Calu3 (cell line): ENCODE data around the gene ERMP1. TPM values are rescaled to one million over a fixed set of nuclear protein-coding genes. Genes with fewer than 3 reads are reported as not detected.

Experiments
- BruUV-seq: library from RNA; stranded (reverse); fragments of 400-500 nt; replicated peaks from 2 replicates; lab custom pipeline; 2021; lab: Mats Ljungman, UMichigan
- CTCF ChIA-PET: fragments of 300-600 bp; sonication (Branson Sonifier 250); formaldehyde crosslinking; loops from one replicate; lab custom pipeline; 2022; ENCODE audit warnings: antibody characterized with exemption; lab: Charles Lee
- DNase-seq: peaks from one replicate; pipeline ENCODE4 v3.0.0; 2022
- H3K27ac Mint-ChIP-seq: one replicate; pipeline ENCODE4 v1.8.0; 2022; ENCODE audit warnings: mixed read lengths; ENCODE audit not compliant: unreplicated experiment
- H3K27me3 Mint-ChIP-seq: one replicate; pipeline ENCODE4 v1.8.0; 2022; ENCODE audit warnings: mixed read lengths; ENCODE audit not compliant: unreplicated experiment
- H3K36me3 Mint-ChIP-seq: one replicate; pipeline ENCODE4 v1.8.0; 2022; ENCODE audit warnings: mild to moderate bottlenecking, moderate library complexity, mixed read lengths; ENCODE audit not compliant: insufficient read depth, unreplicated experiment
- H3K4me1 Mint-ChIP-seq: one replicate; pipeline ENCODE4 v1.8.0; 2022; ENCODE audit warnings: mild to moderate bottlenecking, low read depth, mixed read lengths; ENCODE audit not compliant: unreplicated experiment
- H3K4me3 Mint-ChIP-seq: one replicate; pipeline ENCODE4 v1.8.0; 2022; ENCODE audit warnings: mild to moderate bottlenecking, low read depth, moderate library complexity, mixed read lengths; ENCODE audit not compliant: unreplicated experiment
- H3K9me3 Mint-ChIP-seq: one replicate; pipeline ENCODE4 v1.8.0; 2022; ENCODE audit warnings: low read depth, mixed read lengths; ENCODE audit not compliant: unreplicated experiment
- CTCF ChIP-seq: fragments of 200-600 bp; IDR thresholded peaks from one replicate; pipeline ENCODE4 v1.8.0; 2022; ENCODE audit warnings: antibody characterized with exemption; ENCODE audit not compliant: unreplicated experiment
- intact Hi-C: fragments of 100-400 bp; cut with micrococcal nuclease; formaldehyde crosslinking; loops from one replicate; pipeline ENCODE4 v1.10.0; 2022; ENCODE audit not compliant: unreplicated experiment
- total RNA-seq: library from RNA; stranded (reverse); gene quantifications from 2 replicates; pipeline ENCODE4 v1.2.3, GENCODE V29; 2022

ERMP1 gene
- total RNA-seq, 1 experiment from 2014 or later = 28.4 TPM

- no peak overlapping the region for H3K4me3 Mint-ChIP-seq
- peaks cover 12% of the 10 kb centered on the region for H3K4me1 Mint-ChIP-seq
- DNase-seq = no peak
- BruUV-seq = no TSS peak
- H3K9me3 Mint-ChIP-seq = no peaks in the 10 kb centered on the region
- H3K27me3 Mint-ChIP-seq = no peaks in the 10 kb centered on the region
- TF ChIP-seq CTCF = no peak
- CTCF ChIA-PET = no interaction called here
- no peaks in the 10 kb centered on the region for H3K36me3 Mint-ChIP-seq
- no peak overlapping the region for H3K27ac Mint-ChIP-seq
- intact Hi-C loops = no loop called here
Observed at GRCh38 chr9:5853617-5854016, 20.7 kb upstream of the ERMP1 start.

- Mint-ChIP-seq H3K27me3 (no peaks in the 10 kb centered on the region), H3K27ac (no peak overlapping the region), H3K9me3 (no peaks in the 10 kb centered on the region), H3K4me1 (peaks cover 12% of the 10 kb centered on the region), H3K4me3 (no peak overlapping the region), H3K36me3 (no peaks in the 10 kb centered on the region)
- no peak for DNase-seq
- TF ChIP-seq CTCF = no peak
- BruUV-seq = no TSS peak
- CTCF ChIA-PET = interaction anchor here (1.3 kb wide), 1 partner anchor 54 kb away, joined by 3 read pairs; no protein-coding TSS in a partner anchor
- intact Hi-C loops = no loop called here
Observed at GRCh38 chr9:5852987-5853386, 20.1 kb upstream of the ERMP1 start.

GRCh38 chr9:5851445-5851844 lies 18.5 kb upstream of the ERMP1 start:
- peak; percentile 14 for DNase-seq
- Mint-ChIP-seq H3K9me3 (no peaks in the 10 kb centered on the region), H3K4me1 (peaks cover 12% of the 10 kb centered on the region), H3K27ac (no peak overlapping the region), H3K36me3 (no peaks in the 10 kb centered on the region), H3K27me3 (no peaks in the 10 kb centered on the region), H3K4me3 (no peak overlapping the region)
- no TSS peak for BruUV-seq
- no peak for TF ChIP-seq CTCF
- CTCF ChIA-PET = interaction anchor here (1.0 to 1.5 kb wide), 2 partner anchors 19 to 157 kb away, joined by 4 to 5 read pairs; partner anchors contain the start of gene ERMP1
- intact Hi-C loops = no loop called here

- no TSS peak for BruUV-seq
- Mint-ChIP-seq H3K36me3 (no peaks in the 10 kb centered on the region), H3K4me1 (peaks cover 15% of the 10 kb centered on the region), H3K27me3 (no peaks in the 10 kb centered on the region), H3K27ac (no peak overlapping the region), H3K9me3 (no peaks in the 10 kb centered on the region), H3K4me3 (no peak overlapping the region)
- no peak for DNase-seq
- TF ChIP-seq CTCF = no peak
- intact Hi-C loops = no loop called here
- CTCF ChIA-PET = interaction anchor here (1.5 kb wide), 1 partner anchor 18 kb away, joined by 5 read pairs; the partner anchor contains the start of gene ERMP1
Observed at GRCh38 chr9:5850724-5851122, 17.8 kb upstream of the ERMP1 start.
